PC-3 (cell line): ENCODE measurements around the gene RPS19BP1.

Experiments
- CTCF ChIP-seq: fragments of 300-600 bp; sonication (generic); conservative IDR thresholded peaks from 2 replicates; pipeline ENCODE4 v1.5.1; 2017; ENCODE audit warnings: antibody characterized with exemption, low read depth, mild to moderate bottlenecking, low read length
- EZH2 ChIP-seq: fragments of 300-600 bp; sonication (generic); IDR thresholded peaks from one replicate; pipeline ENCODE4 v1.6.1; 2017; ENCODE audit warnings: antibody characterized with exemption, mild to moderate bottlenecking, low read length; ENCODE audit not compliant: unreplicated experiment

GRCh38 chr22:39524753-39525657 is 7.5 kb downstream of the RPS19BP1 start:
- TF ChIP-seq EZH2 (no peak), CTCF (no peak)
